Stomach smooth muscle (tissue), 2 donors: ENCODE measurements around the gene MGAT2.

Experiments used
- H3K27ac ChIP-seq: one replicate; pipeline ENCODE4 v1.7.0; 2013; ENCODE audit warnings: mild to moderate bottlenecking, low read length, inconsistent platforms
- H3K27me3 ChIP-seq, 2 donors: one replicate each; pipeline ENCODE4 v1.7.0; 2013; ENCODE audit warnings: low read length in 2 of 2; ENCODE audit not compliant: insufficient read depth in 2 of 2, control insufficient read depth in 1 of 2
- H3K36me3 ChIP-seq, 2 donors: one replicate each; pipeline ENCODE4 v1.7.0; 2013; ENCODE audit warnings: low read length in 2 of 2; ENCODE audit not compliant: control insufficient read depth in 2 of 2, insufficient read depth in 2 of 2
- H3K4me1 ChIP-seq: one replicate; pipeline ENCODE4 v1.7.0; 2013; ENCODE audit warnings: low read length; ENCODE audit not compliant: control insufficient read depth, insufficient read depth
- H3K4me3 ChIP-seq, 2 donors: one replicate each; pipeline ENCODE4 v1.7.0; 2013; ENCODE audit warnings: low read length in 2 of 2
- H3K9ac ChIP-seq, 2 donors: one replicate each; pipeline ENCODE4 v1.7.0; 2013; ENCODE audit warnings: low read length in 2 of 2, mild to moderate bottlenecking in 1 of 2
- H3K9me3 ChIP-seq, 2 donors: one replicate each; pipeline ENCODE4 v1.7.0; 2013; ENCODE audit warnings: low read length in 2 of 2; ENCODE audit not compliant: control insufficient read depth in 2 of 2
- donor health status: healthy.
- donor health status: Pancreatic carcinoma.

The MGAT2 gene

DNA sequence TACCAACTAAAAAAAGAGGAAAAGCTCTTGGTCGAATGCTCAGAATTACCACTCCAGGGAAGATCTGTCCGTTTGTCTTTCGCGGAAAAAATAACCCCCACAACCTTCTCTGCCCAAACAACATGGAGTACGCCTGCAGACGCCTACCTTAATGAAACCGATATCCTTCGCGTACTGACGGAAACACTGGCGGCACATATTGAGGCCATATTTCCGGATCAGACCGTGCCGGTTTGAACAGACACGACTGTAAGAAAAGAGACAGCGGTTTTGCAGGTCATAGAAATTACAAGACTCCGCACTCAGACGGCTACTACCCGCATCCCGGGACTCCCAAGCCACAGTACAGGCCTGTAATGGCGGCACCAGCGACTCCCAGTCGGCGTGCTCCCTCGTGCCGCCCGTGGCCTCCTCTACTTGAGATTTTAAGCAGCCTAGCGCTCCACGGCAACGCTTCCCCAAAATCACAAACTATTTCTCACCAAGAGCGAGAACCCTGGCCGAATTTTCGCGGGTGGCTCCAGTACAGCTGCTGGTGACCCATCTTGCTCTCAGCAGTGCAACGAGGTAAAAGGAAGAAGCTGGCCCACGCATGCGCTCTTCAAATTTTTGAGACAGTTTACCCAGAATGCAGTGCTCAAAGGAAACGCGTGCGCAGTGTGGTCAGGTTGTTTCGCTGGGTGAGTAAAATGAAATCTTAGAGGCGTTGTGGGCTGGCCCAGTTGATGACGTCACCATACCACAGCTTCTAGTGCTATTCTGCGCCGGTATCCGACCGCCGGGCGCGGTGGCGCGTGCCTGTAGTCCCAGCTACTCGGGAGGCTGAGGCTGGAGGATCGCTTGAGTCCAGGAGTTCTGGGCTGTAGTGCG, 34.6 kb upstream of the MGAT2 start, which contains the start of gene RPS29:
Gene RPS29 (minus strand): TSS at position 578 of the 870 bp plus-strand sequence. CDS start 34 bp downstream, at position 544.
- Histone ChIP-seq H3K9ac (peak within 1 kb of the TSS; percentile 93 to 98), H3K27ac (peak within 1 kb of the TSS; percentile 88), H3K9me3 (no peaks in the 10 kb centered on the region), H3K4me3 (peak within 1 kb of the TSS; percentile 96 to 99), H3K4me1 (peaks cover 16% of the 10 kb centered on the region), H3K36me3 (peaks cover 8 to 14% of the 10 kb centered on the region in 2 donors), H3K27me3 (no peaks in the 10 kb centered on the region)

DNA sequence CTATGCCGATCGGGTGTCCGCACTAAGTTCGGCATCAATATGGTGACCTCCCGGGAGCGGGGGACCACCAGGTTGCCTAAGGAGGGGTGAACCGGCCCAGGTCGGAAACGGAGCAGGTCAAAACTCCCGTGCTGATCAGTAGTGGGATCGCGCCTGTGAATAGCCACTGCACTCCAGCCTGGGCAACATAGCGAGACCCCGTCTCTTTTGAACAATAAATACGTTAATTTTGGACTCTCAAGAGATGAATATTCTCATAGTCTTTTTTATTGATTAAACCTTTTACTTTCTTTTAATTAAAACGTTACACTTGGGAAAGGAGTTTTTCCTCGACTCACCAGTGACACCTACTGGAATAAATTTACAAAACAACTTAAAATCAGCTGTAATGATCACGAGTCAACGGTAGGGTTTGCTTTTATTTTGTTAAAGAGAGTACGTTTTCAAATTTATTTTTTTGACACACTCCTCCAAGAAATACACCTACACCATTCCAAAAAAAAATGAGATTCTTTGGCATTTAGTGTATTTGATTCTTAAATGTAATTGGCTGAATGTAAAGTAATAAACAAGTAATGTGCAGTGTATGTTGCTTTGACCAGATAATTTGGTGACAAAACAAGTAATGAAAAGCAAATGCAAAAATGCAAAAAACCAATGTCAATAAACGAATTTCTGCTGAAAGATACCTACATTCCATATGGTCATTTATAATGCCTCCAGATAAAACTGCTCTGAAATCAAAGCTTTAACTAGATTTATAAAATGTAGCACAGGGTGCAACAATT, 33.7 kb upstream of the MGAT2 start:
- no peaks in the 10 kb centered on the region for H3K27me3 ChIP-seq
- no peaks in the 10 kb centered on the region for H3K9me3 ChIP-seq
- H3K27ac ChIP-seq, result peak overlapping the region; percentile 88
- H3K9ac ChIP-seq, result peak overlapping the region; percentile 60 to 98
- H3K36me3 ChIP-seq, result peaks cover 8 to 14% of the 10 kb centered on the region in 2 donors
- H3K4me3 ChIP-seq, result peak overlapping the region; percentile 96 to 99
- H3K4me1 ChIP-seq, result peaks cover 16% of the 10 kb centered on the region

DNA sequence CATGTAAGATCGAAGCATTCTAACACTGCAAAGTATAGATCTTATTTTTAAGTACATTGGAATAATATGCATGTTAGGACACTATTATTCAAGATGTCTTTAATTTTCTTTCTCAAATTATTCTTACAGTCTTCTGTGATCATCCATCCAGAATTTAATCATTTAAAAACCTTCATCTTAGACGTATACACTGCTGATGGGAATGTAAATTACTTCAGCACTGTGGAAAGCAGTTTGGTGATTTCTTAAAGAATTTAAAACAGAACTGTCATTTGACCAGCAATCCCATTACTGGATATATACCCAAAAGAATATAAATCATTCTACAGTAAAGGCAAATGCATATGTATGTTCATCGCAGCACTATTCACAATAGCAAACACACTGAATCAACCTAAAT, 31.2 kb upstream of the MGAT2 start:
- Histone ChIP-seq H3K9ac (no peak overlapping the region), H3K36me3 (no peaks in the 10 kb centered on the region), H3K27me3 (no peaks in the 10 kb centered on the region), H3K27ac (no peak overlapping the region), H3K4me3 (no peak overlapping the region), H3K9me3 (no peaks in the 10 kb centered on the region), H3K4me1 (peaks cover 9% of the 10 kb centered on the region)

DNA sequence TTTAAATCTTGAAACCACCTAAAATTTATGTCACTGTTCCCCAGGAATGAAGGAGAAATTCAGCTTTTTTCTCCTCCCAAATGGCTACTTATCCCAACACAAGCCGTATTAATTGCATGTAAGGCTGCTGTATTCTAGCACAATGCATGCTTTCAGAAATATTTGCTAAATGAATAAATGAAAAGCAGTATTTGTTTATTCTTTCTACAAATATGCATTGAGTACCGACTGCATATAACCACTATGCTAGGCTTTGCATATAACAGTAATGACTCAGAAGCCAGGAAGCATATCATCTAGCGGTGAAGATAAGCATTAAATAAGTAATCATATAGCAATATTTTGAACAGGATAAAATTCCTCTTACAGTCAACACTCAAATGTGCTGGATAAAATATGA, 27.6 kb upstream of the MGAT2 start:
- Histone ChIP-seq H3K9ac (no peak overlapping the region), H3K4me3 (no peak overlapping the region), H3K36me3 (no peaks in the 10 kb centered on the region), H3K27me3 (no peaks in the 10 kb centered on the region), H3K9me3 (no peaks in the 10 kb centered on the region), H3K27ac (no peak overlapping the region), H3K4me1 (no peaks in the 10 kb centered on the region)

DNA sequence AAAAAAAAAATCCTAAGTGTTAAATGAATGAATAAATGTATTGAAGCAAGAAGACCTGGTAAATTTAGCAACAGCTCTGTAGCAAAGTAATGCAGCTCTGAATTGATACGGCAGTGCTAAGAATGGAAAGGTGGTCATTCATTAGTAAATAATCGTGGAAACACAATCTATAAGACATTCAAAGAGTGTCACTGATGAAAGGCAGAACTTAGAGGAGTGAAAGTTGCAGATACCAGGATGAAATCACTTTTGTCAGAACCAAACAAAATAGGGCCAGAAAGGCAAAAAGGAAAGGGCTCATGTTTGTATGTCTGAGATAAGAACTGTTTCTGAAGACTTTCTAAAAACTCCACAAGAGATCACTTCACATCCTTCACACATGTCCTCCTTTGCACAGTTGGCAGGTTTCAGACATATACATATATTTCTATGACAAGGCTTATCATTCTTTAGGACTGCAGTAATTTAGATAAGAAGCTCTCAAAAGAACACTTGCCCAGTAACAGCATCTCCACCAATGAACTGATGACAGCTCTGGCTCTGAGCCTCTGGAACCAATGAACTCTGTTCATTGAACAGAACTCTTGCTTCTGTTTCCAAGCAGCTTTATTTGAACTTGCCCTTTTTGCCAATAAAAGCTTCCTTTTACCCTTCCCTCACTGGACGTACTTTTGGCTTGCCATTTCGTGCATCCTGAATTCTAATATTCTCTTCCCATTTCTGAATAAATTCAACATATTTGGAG, 26.1 kb upstream of the MGAT2 start:
- H3K9me3 ChIP-seq, result no peaks in the 10 kb centered on the region
- H3K27ac ChIP-seq, result no peak overlapping the region
- no peaks in the 10 kb centered on the region for H3K36me3 ChIP-seq
- H3K4me3 ChIP-seq, result no peak overlapping the region
- no peaks in the 10 kb centered on the region for H3K27me3 ChIP-seq
- peaks cover 6% of the 10 kb centered on the region for H3K4me1 ChIP-seq
- no peak overlapping the region for H3K9ac ChIP-seq

DNA sequence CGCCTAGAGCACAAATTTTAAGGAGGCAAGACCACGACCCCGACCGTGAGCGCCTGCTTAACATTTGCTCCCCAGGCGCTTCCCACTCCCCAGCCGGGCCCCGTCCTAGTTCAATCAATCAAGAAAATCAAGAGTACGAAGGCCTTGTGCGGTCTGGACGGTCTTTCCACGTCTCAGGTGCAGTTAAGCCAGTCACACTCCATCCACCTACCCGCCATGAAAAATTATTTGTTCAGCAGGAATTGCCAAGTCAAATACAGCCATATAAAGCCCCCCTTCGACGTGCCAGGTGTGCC, 22.5 kb upstream of the MGAT2 start:
- H3K9me3 ChIP-seq, result no peaks in the 10 kb centered on the region
- H3K9ac ChIP-seq, result peak overlapping the region; percentile 94 to 97
- H3K27me3 ChIP-seq, result no peaks in the 10 kb centered on the region
- H3K4me1 ChIP-seq, result peaks cover 6% of the 10 kb centered on the region
- peak overlapping the region; percentile 87 to 95 for H3K4me3 ChIP-seq
- peak overlapping the region; percentile 94 for H3K27ac ChIP-seq
- H3K36me3 ChIP-seq, result no peaks in the 10 kb centered on the region

DNA sequence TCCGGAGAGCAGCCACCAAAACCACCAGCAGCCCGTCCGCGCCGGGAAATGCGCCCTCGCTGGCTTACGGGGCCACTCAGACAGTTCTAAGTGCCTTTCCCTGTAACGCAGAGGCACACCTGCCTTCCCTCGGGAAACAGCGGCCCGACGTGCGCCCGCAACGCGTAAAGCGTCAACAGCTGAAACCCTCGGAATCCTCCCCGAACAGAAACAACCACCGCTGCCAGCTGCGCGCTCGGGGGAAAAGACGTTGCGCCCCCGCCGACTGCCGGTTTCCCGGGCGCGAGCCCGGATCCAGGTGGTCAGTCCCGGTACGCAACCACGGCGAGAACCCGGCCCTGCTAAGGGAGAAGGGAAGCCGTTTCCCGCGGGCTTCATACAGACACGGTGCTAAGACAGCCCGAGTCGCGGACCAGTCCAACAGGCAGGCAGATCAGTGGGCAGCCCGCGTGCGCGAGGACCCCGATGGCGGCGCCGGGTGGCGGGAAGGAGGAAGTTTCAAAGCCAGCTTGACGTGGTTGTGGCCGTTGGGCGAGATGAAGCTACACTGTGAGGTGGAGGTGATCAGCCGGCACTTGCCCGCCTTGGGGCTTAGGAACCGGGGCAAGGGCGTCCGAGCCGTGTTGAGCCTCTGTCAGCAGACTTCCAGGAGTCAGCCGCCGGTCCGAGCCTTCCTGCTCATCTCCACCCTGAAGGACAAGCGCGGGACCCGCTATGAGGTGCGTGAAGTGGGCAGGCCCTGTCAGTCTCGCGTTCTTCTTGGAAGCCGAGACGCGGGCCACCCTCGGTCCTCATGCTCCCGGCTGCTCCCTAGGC, 21.9 kb upstream of the MGAT2 start, which contains the start of gene LRR1:
Gene LRR1 (plus strand): TSS at position 456 of the 816 bp plus-strand sequence. CDS start 81 bp downstream, at position 537.
- Histone ChIP-seq H3K4me1 (peaks cover 6% of the 10 kb centered on the region), H3K4me3 (peak within 1 kb of the TSS; percentile 87 to 95)

DNA sequence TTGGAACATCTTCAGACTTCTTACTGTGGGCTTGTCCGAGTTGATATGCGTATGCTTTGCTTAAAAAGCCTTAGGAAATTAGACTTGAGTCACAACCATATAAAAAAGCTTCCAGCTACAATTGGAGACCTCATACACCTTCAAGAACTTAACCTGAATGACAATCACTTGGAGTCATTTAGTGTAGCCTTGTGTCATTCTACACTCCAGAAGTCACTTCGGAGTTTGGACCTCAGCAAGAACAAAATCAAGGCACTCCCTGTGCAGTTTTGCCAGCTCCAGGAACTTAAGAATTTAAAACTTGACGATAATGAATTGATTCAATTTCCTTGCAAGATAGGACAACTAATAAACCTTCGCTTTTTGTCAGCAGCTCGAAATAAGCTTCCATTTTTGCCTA, 13.0 kb upstream of the MGAT2 start:
- H3K4me3 ChIP-seq, result no peak overlapping the region
- no peak overlapping the region for H3K27ac ChIP-seq
- no peaks in the 10 kb centered on the region for H3K36me3 ChIP-seq
- no peaks in the 10 kb centered on the region for H3K9me3 ChIP-seq
- no peaks in the 10 kb centered on the region for H3K27me3 ChIP-seq
- no peaks in the 10 kb centered on the region for H3K4me1 ChIP-seq
- no peak overlapping the region for H3K9ac ChIP-seq

More for the DNA sequence above, 21.9 kb upstream of the MGAT2 start, which contains the start of gene LRR1:
- Histone ChIP-seq H3K27ac (peak within 1 kb of the TSS; percentile 94), H3K9me3 (no peaks in the 10 kb centered on the region), H3K9ac (peak within 1 kb of the TSS; percentile 94 to 97), H3K27me3 (no peaks in the 10 kb centered on the region), H3K36me3 (no peaks in the 10 kb centered on the region)

DNA sequence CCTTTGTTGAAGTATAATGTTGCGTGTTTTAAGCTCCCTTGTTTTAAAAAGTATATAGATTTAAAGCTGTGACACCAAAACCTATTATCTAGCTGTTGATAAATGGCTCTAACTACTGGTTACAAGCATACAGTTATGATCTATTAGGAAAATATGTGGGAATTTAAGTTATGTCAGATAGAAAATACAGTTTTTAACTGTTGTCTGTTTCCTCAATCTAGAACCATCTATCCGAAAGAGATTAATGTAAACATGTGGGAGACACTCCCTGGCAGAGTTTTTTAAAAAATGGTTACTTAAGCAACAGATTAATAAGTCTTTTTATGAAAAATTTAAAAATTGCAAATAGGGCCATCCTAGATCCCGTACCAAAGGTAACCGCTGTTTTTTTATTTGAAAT, 8.3 kb upstream of the MGAT2 start:
- Histone ChIP-seq H3K4me1 (no peaks in the 10 kb centered on the region), H3K27me3 (no peaks in the 10 kb centered on the region), H3K36me3 (no peaks in the 10 kb centered on the region), H3K9me3 (no peaks in the 10 kb centered on the region), H3K27ac (no peak overlapping the region), H3K9ac (no peak overlapping the region), H3K4me3 (no peak overlapping the region)

DNA sequence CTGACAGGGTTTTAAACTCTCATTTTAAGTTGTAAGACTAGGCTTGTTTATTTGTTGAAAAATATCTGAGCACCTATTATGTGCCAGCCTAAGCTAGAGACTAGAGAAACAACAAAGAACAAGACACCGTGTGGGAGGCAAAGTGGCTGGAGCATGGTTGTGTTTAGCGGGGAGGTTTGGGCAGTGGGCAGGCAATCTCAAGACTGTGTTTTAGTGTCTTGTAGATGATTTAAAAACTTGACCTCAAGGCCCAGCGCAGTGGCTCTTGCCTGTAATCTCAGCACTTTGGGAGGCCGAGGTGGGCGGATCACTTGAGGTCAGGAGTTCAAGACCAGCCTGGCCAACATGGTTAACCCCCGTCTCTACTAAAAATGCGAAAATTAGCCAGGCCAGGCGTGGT, 7.9 kb upstream of the MGAT2 start:
- no peak overlapping the region for H3K27ac ChIP-seq
- H3K9me3 ChIP-seq, result no peaks in the 10 kb centered on the region
- no peak overlapping the region for H3K9ac ChIP-seq
- no peaks in the 10 kb centered on the region for H3K4me1 ChIP-seq
- H3K36me3 ChIP-seq, result peaks cover 0 to under 1% of the 10 kb centered on the region in 2 donors
- no peak overlapping the region for H3K4me3 ChIP-seq
- no peaks in the 10 kb centered on the region for H3K27me3 ChIP-seq
